NCI-H460 (cell line): ENCODE measurements around the gene ZNF791. TPM values are rescaled to one million over a fixed set of nuclear protein-coding genes. Genes with fewer than 3 reads are reported as not detected.
"Not testable (repeated sequence)": the region's sequence is repeated elsewhere in the genome, so short reads cannot be mapped to it uniquely, and the experiment has no call there.

Experiments
- DNase-seq: peaks from one replicate; pipeline ENCODE4 v3.0.0-alpha.2; 2016; ENCODE audit warnings: low read depth; ENCODE audit errors: extremely low read depth
- total RNA-seq: library from RNA; depleted of rRNA; stranded (reverse); fragments of >200 nt; shearing (Covaris generic); gene quantifications from 2 replicates; pipeline ENCODE4 v1.2.3, GENCODE V29; 2014

ZNF791 gene
- total RNA-seq, 1 experiment from 2014 or later: 15.2 TPM

DNA sequence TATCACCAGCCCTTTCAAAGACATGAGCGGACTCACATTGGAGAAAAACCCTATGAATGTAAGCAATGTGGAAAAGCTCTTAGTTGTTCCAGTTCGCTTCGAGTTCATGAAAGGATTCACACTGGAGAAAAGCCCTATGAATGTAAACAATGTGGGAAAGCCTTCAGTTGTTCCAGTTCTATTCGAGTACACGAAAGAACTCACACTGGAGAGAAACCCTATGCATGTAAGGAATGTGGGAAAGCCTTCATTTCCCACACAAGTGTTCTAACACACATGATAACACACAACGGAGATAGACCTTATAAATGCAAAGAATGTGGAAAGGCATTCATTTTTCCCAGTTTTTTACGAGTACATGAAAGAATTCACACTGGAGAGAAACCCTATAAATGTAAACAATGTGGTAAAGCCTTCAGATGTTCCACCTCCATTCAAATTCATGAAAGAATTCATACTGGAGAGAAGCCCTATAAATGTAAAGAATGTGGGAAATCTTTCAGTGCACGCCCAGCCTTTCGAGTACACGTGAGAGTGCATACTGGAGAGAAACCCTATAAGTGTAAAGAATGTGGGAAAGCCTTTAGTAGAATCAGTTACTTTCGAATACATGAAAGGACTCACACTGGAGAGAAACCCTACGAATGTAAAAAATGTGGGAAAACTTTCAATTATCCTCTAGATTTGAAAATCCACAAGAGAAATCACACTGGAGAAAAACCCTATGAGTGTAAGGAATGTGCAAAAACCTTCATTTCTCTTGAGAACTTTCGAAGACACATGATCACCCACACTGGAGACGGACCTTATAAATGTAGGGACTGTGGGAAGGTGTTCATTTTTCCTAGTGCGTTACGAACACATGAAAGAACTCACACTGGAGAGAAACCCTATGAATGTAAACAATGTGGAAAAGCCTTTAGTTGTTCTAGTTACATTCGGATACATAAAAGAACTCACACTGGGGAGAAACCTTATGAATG is 17.6 kb downstream of the ZNF791 start:
- DNase-seq: no peak

DNA sequence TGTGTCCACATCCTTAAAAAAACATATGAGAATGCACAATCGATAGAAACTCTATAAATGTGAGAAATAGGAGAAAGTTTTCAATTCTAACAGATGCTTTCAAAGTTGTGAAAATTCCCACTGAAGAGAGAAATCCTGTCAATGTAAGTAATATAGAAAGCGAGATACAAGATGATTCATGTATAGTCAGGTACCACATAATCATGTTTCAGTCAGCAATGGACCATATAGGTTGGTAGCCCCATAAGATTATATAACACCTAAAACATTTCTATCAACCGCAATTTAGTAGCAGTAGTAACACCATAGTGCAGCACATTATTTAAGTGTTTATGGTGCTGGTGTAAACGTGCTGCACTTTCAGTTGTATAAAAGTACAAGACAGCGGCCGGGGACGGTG is 18.5 kb downstream of the ZNF791 start:
- no peak for DNase-seq

DNA sequence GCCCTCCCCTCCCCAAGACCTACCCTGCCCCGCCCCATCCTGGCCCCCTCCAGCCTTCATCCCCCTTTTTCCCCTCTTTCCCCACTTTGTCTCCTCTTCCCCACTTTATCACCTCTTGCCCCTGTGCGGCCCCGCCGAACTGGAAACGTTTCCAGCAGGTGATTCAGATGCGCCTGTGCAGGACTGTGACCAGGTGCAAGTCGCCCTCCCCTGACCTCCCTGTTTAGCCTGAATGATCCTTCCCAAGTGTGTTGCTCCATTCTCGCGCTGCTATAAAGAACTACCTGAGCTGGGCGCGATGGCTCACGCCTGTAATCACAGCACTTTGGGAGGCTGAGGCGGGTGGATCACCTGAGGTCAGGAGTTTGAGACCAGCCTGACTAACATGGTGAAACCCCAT is 25.9 kb downstream of the ZNF791 start:
- no peak for DNase-seq

DNA sequence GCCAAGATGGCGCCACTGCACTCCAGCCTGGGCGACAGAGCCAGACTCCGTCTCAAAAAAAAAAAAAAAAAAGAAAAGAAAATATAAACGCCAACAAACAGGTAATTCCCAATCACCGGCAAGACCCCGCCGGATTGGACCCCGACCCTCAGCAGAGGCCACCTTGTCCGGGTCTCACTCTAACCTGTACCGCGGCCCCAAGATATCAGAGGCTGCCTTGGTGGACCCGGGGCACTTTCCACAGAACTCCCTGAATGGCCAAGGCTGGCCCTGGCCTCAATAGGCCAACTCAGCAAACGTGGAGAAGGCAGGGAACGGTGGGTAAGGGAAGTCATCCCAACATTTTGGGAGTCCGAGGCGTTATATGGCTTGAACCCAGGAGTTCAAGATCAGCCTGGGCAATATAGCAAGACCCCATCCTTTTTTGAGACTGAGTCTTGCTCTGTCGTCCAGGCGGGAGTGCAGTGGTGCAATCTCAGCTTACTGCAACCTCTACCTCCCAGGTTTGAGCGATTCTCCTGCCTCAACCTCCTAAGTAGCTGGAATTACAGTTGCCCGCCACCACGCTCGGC is 28.0 kb downstream of the ZNF791 start:
- DNase-seq: no peak

DNA sequence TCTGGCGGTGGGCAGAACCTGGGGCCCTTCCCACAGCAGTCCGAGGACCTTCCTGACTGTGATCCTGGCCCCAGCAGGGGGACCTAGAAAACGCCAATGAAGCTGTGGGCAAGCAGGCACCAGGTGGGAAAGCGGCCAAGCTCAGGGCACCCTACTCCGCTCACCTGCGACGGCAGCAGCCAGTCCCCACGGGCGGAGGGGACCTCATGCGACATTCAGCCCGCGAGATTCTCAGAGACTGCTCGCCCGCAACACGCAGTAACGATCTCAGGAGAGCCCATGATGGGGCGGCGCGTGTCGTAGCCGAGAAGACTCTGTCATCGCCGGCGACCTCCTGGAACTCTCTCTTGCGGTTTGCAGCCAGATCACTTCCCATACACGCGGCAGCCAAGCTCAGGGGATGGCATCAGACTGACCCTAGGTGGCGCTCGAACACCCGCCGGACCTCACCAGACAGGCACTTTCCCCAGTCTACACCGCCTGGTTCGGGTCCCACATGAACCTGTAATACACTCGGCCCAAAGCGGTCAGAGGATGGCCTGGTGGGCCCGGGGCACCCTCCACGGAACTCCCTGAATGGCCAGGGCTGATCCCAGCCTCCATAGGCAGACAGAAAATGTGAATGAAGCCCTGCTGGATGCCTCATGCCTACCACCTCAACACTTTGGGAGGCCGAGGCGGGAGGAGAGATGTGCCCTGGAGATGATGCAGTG is 29.3 kb downstream of the ZNF791 start:
- DNase-seq: peak; percentile 29

DNA sequence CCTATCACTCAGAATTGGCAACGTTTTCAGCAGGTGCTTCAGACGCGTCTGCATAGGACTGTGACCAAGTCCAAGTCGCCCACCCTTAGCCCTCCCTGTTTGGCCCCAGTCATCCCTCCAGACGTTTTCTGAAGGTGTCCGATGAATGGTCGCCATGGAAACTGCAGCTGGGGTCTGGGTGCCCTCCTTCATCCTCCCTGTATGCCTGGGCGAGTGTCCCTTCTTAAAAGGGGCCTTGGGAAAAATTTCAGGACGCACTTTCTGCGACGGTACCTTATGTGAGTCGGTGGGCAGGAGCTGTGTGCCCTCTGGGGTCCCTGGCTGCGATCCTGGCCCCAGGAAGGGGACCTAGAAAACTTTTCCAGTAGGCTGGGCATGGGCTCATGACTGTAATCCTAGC is 30.7 kb downstream of the ZNF791 start:
- no peak for DNase-seq

DNA sequence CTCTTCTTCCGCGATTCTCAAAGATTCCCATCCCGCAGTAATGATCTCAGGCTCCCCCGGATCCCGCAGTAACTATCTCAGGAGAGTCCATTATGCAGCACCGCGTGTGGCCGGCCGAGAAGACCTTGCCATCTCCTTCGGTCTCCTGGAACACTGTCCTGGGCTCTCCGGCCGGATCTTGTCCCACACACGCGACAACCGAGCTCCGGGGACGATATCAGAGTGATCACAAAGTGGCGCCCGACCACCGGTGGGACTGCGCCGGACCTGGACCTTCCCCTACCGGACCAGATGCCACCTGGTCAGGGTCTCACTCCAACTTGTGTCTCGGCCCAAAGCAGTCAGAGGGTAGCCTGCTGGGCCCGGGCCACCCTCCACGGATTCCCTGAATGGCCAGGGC is 31.8 kb downstream of the ZNF791 start:
- no peak for DNase-seq

DNA sequence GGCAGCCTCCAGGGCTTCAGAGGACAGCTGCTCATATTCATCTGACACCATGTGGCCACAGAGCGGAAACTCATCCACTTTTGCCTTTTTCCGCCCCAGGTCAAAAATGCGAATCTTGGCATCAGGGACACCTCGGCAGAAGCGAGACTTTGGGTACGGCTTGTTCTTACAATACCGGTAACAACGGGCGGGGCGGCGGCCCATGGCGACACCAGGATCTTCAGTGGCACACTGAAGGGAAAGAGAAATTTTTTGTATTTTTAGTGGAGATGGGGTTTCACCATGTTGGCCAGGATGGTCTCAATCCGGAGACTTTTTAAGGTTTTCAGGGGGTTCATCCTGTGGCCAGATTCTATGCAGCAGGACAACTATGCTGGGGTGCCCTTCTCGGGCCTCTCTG is 33.0 kb downstream of the ZNF791 start:
- not testable (repeated sequence) for DNase-seq

DNA sequence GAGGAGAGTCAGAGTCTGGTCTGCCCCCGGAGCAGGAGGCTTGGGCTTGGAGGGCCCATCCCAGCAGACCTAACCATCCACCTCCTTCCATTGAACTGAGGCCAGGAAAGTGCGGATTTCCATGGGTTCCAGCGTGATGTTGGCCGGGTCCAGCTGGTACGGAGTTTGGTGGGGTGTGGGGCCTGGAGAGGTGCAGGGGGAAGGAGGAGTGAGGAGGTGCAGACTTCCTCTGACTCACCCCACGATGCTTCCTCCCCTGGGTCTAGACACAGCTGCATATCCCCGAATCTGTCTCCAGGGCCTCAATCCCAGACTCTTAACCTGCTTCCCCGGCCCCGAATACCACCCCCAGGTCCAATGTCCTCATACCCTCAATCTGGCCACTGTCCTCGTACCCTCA is 35.8 kb downstream of the ZNF791 start:
- no peak for DNase-seq

DNA sequence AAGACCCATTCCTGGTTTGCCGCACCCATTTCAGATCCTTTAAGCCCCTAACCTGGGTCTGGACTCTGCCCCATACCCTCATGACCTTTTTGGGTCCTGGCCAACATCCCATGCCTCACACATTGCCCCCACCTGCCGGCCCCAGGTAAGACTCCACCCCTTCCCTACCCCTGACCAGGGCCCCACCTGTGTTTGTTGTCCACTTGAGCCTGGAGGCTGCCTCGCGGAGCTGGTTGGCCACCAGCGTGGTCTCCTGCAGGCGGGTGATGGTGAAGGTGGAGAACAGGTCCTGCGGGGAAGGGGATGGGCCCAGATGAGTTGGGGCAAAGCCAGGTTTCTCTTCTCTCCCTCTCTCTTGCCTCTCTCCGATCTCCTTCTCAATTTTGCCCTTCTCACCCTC is 36.3 kb downstream of the ZNF791 start:
- DNase-seq: no peak

DNA sequence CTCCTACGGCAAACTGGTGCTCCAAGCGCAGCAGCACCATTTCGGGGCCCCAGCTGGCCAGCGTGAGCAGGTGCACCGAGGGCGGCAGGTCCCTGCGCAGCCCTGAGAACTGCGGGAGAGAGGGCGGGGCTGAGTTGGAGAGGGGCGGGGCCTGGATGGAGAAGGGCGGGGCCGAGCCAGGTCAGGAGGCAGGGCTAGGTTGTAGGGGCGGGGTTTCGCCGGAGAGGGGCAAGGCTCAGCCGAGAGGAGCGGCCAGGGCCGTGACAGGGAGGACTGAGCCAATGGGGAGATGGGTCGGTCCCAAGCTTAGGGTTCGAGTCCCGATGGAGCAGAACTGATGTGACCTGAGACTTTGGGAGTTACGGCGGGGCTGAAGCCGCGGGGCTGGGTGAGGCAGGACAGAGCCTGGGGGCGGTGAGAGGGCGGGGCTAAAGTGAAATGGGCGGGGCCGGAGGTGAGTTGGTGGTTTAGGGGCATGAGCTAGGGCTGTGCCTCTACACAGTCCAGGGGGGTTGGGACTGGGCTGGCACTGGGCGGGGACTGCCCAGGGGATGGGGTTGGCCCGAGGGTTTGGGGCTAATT is 36.9 kb downstream of the ZNF791 start:
- no peak for DNase-seq

DNA sequence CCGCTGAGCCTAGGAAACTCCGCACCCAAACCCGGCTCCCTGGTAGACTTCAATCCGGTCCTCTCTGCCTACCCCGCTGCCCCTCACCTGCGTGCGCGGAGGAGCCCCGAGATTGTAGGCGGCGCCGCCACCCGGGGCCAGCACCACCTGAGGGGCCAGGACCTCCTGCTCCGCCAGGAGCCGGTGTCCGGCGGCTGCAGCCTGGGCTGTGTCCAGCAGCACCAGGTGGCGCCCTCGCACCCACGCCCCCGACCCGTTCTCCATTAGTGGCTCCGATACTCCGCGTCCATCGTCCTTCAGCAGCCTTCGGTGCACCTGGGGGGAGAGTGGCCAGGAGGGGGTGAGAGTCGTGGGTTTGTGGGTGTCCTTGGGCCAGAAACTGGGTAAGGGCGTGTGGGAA is 37.4 kb downstream of the ZNF791 start:
- no peak for DNase-seq

DNA sequence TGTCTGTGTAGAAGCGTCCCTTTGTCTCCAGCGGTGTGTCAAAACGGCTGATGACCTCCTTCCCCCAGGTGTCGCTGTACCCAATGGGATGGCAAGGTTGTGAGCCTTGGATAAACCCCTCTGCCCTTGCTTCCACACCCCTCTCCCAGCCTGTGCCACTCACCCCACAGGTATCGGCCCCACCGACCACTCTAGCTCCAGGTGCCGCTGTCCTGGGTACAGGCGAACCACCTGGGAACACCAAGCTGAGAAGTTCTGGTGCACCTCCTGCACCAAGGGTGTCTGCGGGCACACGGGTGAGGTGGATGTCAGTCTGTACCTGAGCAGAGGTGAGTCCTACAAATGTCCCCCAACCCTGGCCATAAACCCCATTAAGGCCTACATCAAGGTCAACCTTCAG is 39.2 kb downstream of the ZNF791 start:
- no peak for DNase-seq

DNA sequence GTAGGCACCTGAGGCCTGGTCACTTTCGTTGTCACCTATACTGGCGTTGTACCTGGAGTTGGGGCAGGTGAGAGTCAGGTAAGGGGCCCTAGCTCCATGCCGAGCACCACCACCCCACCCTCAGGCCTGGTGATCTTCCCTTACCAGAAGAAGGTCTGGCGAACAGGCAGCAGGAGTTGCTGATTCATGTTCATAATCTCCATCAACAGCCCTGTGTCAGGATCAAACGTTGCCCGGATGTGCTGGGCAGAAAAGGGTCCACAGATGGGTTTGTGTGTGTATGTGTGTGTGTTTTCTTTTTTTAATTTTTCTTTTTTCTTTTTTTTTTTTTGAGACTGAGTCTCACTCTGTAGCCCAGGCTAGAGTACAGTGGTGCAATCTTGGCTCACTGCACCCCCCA is 41.5 kb downstream of the ZNF791 start:
- no peak for DNase-seq

DNA sequence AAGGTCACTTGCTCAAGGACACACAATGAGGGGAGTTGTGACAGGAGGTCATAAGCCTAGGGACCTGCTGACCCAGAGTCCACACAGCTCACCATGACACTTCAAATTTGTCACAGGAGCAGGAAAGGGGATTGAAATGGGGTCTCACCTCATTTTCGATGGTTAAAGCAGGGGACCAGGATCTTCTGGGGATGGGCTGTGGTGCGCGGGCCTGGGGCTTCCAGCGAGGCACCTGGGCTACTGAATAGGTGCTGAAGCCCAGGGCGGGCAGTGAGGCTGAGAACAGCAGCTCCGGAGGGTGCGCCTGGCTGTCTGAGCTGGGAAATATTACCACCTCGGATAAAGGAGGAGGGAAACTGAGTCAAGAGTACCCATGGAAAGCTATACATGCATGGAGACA is 44.8 kb downstream of the ZNF791 start:
- DNase-seq: no peak

DNA sequence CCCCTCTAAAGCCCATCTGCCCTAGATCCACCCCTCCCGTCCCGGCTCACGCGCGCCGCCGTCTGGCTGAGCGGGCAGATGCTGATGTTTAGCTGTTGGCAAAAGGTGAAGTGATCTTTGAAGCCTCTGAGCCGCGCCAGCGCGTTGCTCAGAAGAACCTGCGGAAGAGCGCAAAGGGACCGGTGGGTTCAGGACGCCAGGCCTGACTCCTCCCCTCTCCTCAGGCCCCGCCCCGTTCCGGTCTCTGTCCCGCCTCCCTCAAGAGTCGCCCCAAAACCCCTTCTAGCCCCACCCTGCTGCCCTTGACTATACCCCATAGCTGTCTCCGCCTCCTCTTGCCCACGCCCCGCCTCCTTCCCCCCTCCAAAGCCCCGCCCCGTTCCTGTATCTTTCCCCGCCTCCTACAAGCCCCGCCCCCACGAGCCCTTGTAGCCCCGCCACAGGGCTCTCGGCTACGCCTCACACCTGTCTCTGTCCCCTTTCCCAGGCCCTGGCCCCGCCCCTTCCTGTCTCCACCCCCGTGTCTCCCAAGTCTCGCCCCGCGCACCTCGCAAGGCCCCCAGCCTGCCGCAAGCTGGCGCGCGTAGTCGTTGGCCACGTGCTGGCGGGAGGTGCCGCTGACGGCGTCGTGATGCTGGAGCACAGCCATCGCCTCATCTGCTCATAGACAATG is 46.3 kb downstream of the ZNF791 start:
- no peak for DNase-seq

DNA sequence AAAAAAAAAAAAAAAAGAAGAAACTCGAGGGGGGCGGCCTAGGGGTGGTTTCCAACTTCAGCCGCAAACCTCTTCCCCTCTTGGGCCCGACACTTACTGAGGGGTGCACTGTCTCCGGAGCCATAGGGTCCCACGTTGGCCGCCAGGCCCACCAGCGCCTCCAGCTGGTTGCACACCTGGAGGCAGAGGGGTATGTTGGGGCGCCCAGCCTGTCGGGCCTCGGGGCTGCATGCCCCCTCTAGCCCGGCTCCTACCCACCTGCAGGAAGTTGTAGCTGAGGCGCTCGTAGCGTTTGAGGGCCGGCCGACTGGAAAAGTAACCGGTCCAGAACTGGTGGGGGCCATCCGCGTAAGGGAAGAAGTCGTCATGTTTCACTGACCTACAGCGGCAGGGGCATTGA is 47.2 kb downstream of the ZNF791 start:
- no peak for DNase-seq

DNA sequence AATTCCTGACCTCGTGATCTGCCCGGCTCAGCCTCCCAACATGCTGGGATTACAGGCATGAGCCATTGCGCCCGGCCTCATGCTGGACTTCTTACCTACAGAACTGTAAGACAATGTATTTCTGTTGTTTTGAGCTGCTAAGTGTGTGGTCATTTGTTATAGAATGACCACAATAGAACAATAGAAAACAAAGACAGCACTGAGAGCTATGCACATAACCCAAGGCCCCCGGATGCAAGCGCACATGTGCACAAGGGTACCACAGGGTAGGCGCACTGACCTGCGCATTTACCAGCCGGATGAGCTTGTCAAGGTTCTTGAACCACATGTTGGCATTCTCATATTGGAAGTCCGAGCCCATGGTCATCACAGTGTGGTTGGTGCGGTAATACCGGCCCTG is 50.3 kb downstream of the ZNF791 start:
- DNase-seq: no peak

DNA sequence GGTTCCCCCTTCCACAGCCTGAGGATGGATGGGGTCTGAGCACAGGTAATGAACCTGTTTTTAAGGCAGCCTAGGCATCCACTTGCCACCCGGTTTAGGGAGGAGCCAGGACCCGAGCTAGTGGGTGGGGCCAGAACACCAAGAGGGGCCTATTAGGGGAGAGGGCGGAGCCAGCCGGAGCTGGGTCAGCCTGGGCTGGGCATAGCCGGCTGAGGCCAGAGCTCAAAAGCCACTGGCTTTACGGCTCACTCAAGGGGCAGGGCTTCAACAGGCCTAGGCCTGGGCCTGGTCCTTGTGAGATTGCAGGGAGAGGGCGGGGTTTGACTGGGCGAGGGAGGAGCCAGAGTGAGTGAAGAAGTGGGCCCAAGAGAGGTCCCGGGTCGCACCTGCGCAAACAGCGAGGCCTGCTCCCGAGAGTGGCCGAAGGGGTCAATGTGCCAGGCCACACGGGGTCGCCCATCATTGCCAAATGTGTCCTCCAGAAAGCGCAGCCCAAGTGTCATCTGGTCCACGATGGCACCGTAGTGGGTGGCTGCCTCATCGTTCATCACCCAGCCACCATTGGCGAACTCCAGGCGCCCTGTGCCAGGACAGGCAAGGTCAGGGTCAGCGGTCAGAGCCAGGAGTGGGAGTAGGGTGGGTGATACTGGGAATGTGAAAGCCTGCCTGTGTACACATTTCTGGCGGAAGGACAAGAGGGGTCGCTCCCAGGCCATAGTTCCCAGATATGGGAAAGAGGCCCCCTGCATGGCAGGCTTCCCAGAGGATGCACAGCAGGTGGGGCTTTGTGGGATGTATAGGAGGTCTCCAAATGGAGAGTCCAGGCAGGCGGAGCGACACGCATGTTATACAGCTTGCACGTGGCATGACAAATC is 53.9 kb downstream of the ZNF791 start:
- no peak for DNase-seq

DNA sequence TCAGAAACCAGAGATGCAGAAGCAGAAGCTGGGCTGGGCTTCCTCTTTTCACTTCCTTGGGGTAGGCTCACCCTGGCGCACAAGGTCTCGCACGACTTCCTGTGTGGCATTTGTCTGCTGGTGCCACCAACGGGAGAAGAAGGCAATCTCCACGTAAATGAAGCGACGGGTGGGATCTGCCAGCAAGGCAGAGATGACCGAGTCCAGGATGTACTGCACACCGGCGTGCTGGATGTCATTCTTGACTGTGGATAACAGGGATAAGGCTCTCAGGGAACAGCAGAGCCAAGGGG is 54.5 kb downstream of the ZNF791 start:
- DNase-seq: no peak
